HEK293 (cell line): ENCODE data around the gene C4BPB.

Experiments used
- BCL11B ChIP-seq: fragments of 450-650 bp; formaldehyde crosslinking; IDR thresholded peaks from 2 replicates; pipeline ENCODE4 v1.5.1; 2016; ENCODE audit warnings: low read depth, missing biosample characterization, missing genetic modification characterization
- EGR2 ChIP-seq: fragments of 450-650 bp; formaldehyde crosslinking; IDR thresholded peaks from 2 replicates; pipeline ENCODE4 v1.5.1; 2016; ENCODE audit warnings: low read depth, missing biosample characterization, missing genetic modification characterization
- IKZF3 ChIP-seq: fragments of 450-650 bp; IDR thresholded peaks from 2 replicates; pipeline ENCODE4 v1.5.0; 2018; ENCODE audit warnings: missing biosample characterization, mild to moderate bottlenecking, missing genetic modification characterization, moderate library complexity
- KLF17 ChIP-seq: fragments of 450-650 bp; formaldehyde crosslinking; IDR thresholded peaks from 2 replicates; pipeline ENCODE4 v1.5.1; 2016; ENCODE audit warnings: missing biosample characterization, missing genetic modification characterization
- MYNN ChIP-seq: fragments of 450-650 bp; formaldehyde crosslinking; IDR thresholded peaks from 2 replicates; pipeline ENCODE4 v1.5.1; 2016; ENCODE audit warnings: missing biosample characterization, missing genetic modification characterization, borderline replicate concordance
- PRDM6 ChIP-seq: fragments of 450-650 bp; formaldehyde crosslinking; IDR thresholded peaks from 2 replicates; pipeline ENCODE4 v1.5.1; 2017; ENCODE audit warnings: missing biosample characterization, missing genetic modification characterization
- SCRT2 ChIP-seq: fragments of 450-650 bp; formaldehyde crosslinking; IDR thresholded peaks from 2 replicates; pipeline ENCODE4 v1.5.1; 2016; ENCODE audit warnings: missing biosample characterization, missing genetic modification characterization
- SP2 ChIP-seq: fragments of 450-650 bp; formaldehyde crosslinking; IDR thresholded peaks from 2 replicates; pipeline ENCODE4 v1.5.1; 2016; ENCODE audit warnings: missing biosample characterization, missing genetic modification characterization
- SP7 ChIP-seq: fragments of 450-650 bp; formaldehyde crosslinking; IDR thresholded peaks from 2 replicates; pipeline ENCODE4 v1.5.1; 2016; ENCODE audit warnings: missing biosample characterization, missing genetic modification characterization
- ZBTB20 ChIP-seq: fragments of 450-650 bp; formaldehyde crosslinking; IDR thresholded peaks from 2 replicates; pipeline ENCODE4 v1.5.1; 2016; ENCODE audit warnings: missing biosample characterization, missing genetic modification characterization
- ZBTB6 ChIP-seq: fragments of 450-650 bp; formaldehyde crosslinking; IDR thresholded peaks from 2 replicates; pipeline ENCODE4 v1.5.1; 2017; ENCODE audit warnings: missing biosample characterization, missing genetic modification characterization
- ZFP37 ChIP-seq: fragments of 450-650 bp; formaldehyde crosslinking; IDR thresholded peaks from 2 replicates; pipeline ENCODE4 v1.5.1; 2016; ENCODE audit warnings: missing biosample characterization, missing genetic modification characterization
- ZNF138 ChIP-seq: fragments of 450-650 bp; formaldehyde crosslinking; IDR thresholded peaks from 2 replicates; pipeline ENCODE4 v1.5.1; 2016; ENCODE audit warnings: missing biosample characterization, missing genetic modification characterization, borderline replicate concordance
- ZNF16 ChIP-seq: fragments of 450-650 bp; formaldehyde crosslinking; IDR thresholded peaks from 2 replicates; pipeline ENCODE4 v1.5.1; 2016; ENCODE audit warnings: low read depth, missing biosample characterization, missing genetic modification characterization
- ZNF214 ChIP-seq: fragments of 450-650 bp; formaldehyde crosslinking; IDR thresholded peaks from 2 replicates; pipeline ENCODE4 v1.5.1; 2017; ENCODE audit warnings: missing biosample characterization, mild to moderate bottlenecking, missing genetic modification characterization, borderline replicate concordance
- ZNF292 ChIP-seq: fragments of 450-650 bp; formaldehyde crosslinking; IDR thresholded peaks from 2 replicates; pipeline ENCODE4 v1.5.1; 2016; ENCODE audit warnings: low read depth, missing biosample characterization, missing genetic modification characterization, borderline replicate concordance
- ZNF335 ChIP-seq: fragments of 450-650 bp; formaldehyde crosslinking; conservative IDR thresholded peaks from 2 replicates; pipeline ENCODE4 v1.5.1; 2016; ENCODE audit warnings: missing biosample characterization, missing genetic modification characterization
- ZNF341 ChIP-seq: fragments of 450-650 bp; formaldehyde crosslinking; IDR thresholded peaks from 2 replicates; pipeline ENCODE4; 2016; ENCODE audit warnings: low read depth, missing biosample characterization, missing genetic modification characterization
- ZNF350 ChIP-seq: fragments of 450-650 bp; formaldehyde crosslinking; IDR thresholded peaks from 2 replicates; pipeline ENCODE4 v1.5.0; 2017; ENCODE audit warnings: missing biosample characterization, mild to moderate bottlenecking, missing genetic modification characterization
- ZNF426 ChIP-seq: fragments of 450-650 bp; formaldehyde crosslinking; IDR thresholded peaks from 2 replicates; pipeline ENCODE4 v1.5.1; 2017; ENCODE audit warnings: missing biosample characterization, missing genetic modification characterization, mild to moderate bottlenecking, inconsistent platforms, moderate library complexity
- ZNF521 ChIP-seq: fragments of 450-650 bp; formaldehyde crosslinking; IDR thresholded peaks from 2 replicates; pipeline ENCODE4 v1.5.1; 2017; ENCODE audit warnings: missing biosample characterization, mild to moderate bottlenecking, missing genetic modification characterization
- ZNF548 ChIP-seq: fragments of 450-650 bp; formaldehyde crosslinking; IDR thresholded peaks from 2 replicates; pipeline ENCODE4 v1.5.1; 2016; ENCODE audit warnings: missing biosample characterization, missing genetic modification characterization
- ZNF610 ChIP-seq: fragments of 450-650 bp; formaldehyde crosslinking; IDR thresholded peaks from 2 replicates; pipeline ENCODE4 v1.5.1; 2016; ENCODE audit warnings: missing biosample characterization, missing genetic modification characterization, borderline replicate concordance
- ZNF626 ChIP-seq: fragments of 450-650 bp; sonication (Bioruptor Pico); formaldehyde crosslinking; IDR thresholded peaks from 2 replicates; pipeline ENCODE4 v1.5.1; 2018; ENCODE audit warnings: missing biosample characterization, missing genetic modification characterization, inconsistent platforms
- ZNF629 ChIP-seq: fragments of 450-650 bp; formaldehyde crosslinking; IDR thresholded peaks from 2 replicates; pipeline ENCODE4 v1.5.1; 2017; ENCODE audit warnings: missing biosample characterization, missing genetic modification characterization
- ZNF660 ChIP-seq: fragments of 450-650 bp; IDR thresholded peaks from 2 replicates; pipeline ENCODE4 v1.5.1; 2018; ENCODE audit warnings: missing biosample characterization, mild to moderate bottlenecking, missing genetic modification characterization
- ZNF692 ChIP-seq: fragments of 450-650 bp; formaldehyde crosslinking; IDR thresholded peaks from 2 replicates; pipeline ENCODE4 v1.5.1; 2016; ENCODE audit warnings: missing biosample characterization, missing genetic modification characterization
- ZNF704 ChIP-seq: fragments of 450-650 bp; formaldehyde crosslinking; IDR thresholded peaks from 2 replicates; pipeline ENCODE4 v1.5.1; 2016; ENCODE audit warnings: missing biosample characterization, missing genetic modification characterization
- ZNF707 ChIP-seq: fragments of 450-650 bp; formaldehyde crosslinking; IDR thresholded peaks from 2 replicates; pipeline ENCODE4 v1.5.1; 2016; ENCODE audit warnings: missing biosample characterization, missing genetic modification characterization
- ZSCAN16 ChIP-seq: fragments of 450-650 bp; formaldehyde crosslinking; IDR thresholded peaks from 2 replicates; pipeline ENCODE4 v1.5.1; 2016; ENCODE audit warnings: missing biosample characterization, missing genetic modification characterization
- ZXDB ChIP-seq: fragments of 450-650 bp; formaldehyde crosslinking; IDR thresholded peaks from 2 replicates; pipeline ENCODE4 v1.5.1; 2016; ENCODE audit warnings: missing biosample characterization, missing genetic modification characterization
- TF ChIP-seq, protein P1 (sequence below): fragments of 450-650 bp; formaldehyde crosslinking; IDR thresholded peaks from 2 replicates; pipeline ENCODE4 v1.5.1; 2016; ENCODE audit warnings: missing biosample characterization, missing genetic modification characterization

Gene C4BPB

GRCh38 chr1:207052911-207053769, 35.5 kb upstream of the C4BPB start, which contains the start of gene PFKFB2 (continued):
- TF ChIP-seq ZNF16 (tag by site-specific recombination) (no peak), ZNF629 (tag by site-specific recombination) (peak; percentile 66), ZNF707 (tag by site-specific recombination) (no peak), SP2 (peak; percentile 92), ZNF341 (tag by site-specific recombination) (peak; percentile 72), ZNF426 (no peak), ZNF692 (tag by site-specific recombination) (no peak; the same call in 1 of the 2 replicates), ZNF138 (tag by site-specific recombination) (no peak), ZNF292 (no peak), EGR2 (peak; percentile 57), ZXDB (tag by site-specific recombination) (peak; percentile 21; the same call in 1 of the 2 replicates), BCL11B (tag by site-specific recombination) (no peak), ZNF521 (tag by site-specific recombination) (no peak), PRDM6 (no peak), KLF17 (tag by site-specific recombination) (peak; percentile 51; the same call in 1 of the 2 replicates), ZNF350 (tag by site-specific recombination) (no peak), ZNF626 (tag by site-specific recombination) (no peak), ZNF335 (tag by site-specific recombination) (peak; percentile 95), ZFP37 (tag by site-specific recombination) (peak; percentile 70; the same call in 1 of the 2 replicates), SP7 (tag by site-specific recombination) (0 out of 2 replicates have a peak, but pooled peaks have one; percentile 16), ZNF660 (tag by site-specific recombination) (no peak), ZSCAN16 (no peak), MYNN (tag by site-specific recombination) (peak; percentile 67; the same call in 1 of the 2 replicates), SCRT2 (tag by site-specific recombination) (peak; percentile 45; the same call in 1 of the 2 replicates), ZNF214 (tag by site-specific recombination) (no peak), ZNF610 (no peak), ZNF704 (peak; percentile 92), ZBTB20 (tag by site-specific recombination) (peak; percentile 88), ZNF548 (no peak), ZBTB6 (peak; percentile 76; the same call in 1 of the 2 replicates), IKZF3 (tag by site-specific recombination) (peak; percentile 96)
- TF ChIP-seq, protein P1, sequence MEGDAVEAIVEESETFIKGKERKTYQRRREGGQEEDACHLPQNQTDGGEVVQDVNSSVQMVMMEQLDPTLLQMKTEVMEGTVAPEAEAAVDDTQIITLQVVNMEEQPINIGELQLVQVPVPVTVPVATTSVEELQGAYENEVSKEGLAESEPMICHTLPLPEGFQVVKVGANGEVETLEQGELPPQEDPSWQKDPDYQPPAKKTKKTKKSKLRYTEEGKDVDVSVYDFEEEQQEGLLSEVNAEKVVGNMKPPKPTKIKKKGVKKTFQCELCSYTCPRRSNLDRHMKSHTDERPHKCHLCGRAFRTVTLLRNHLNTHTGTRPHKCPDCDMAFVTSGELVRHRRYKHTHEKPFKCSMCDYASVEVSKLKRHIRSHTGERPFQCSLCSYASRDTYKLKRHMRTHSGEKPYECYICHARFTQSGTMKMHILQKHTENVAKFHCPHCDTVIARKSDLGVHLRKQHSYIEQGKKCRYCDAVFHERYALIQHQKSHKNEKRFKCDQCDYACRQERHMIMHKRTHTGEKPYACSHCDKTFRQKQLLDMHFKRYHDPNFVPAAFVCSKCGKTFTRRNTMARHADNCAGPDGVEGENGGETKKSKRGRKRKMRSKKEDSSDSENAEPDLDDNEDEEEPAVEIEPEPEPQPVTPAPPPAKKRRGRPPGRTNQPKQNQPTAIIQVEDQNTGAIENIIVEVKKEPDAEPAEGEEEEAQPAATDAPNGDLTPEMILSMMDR (tag by site-specific recombination), result peak; percentile 68
